Subcutaneous adipose tissue (tissue), 4 donors: ENCODE measurements around the gene DELE1. TPM values are rescaled to one million over a fixed set of nuclear protein-coding genes. Genes with fewer than 3 reads are reported as not detected.

Experiments
- CTCF ChIP-seq: fragments of 450-650 bp; IDR thresholded peaks from one replicate; pipeline ENCODE4 v1.5.1; 2016; ENCODE audit warnings: low read depth, mild to moderate bottlenecking, control low read depth, antibody characterized with exemption, moderate library complexity
- total RNA-seq, 4 donors: library from RNA; depleted of rRNA; stranded (reverse); fragments of >200 nt; gene quantifications; one replicate each; pipeline ENCODE4 v1.1.0, GENCODE V29; 2016

The DELE1 gene
- total RNA-seq, 4 donors from 2014 or later, result 46.3 to 88.9 (median 77.6) TPM

- no peak for TF ChIP-seq CTCF
These were observed 41.8 kb upstream of the DELE1 start for GRCh38 chr5:141881886-141882285.

- no peak for TF ChIP-seq CTCF
These were observed 41.0 kb upstream of the DELE1 start for GRCh38 chr5:141882594-141883183.

GRCh38 chr5:141883184-141883891, 40.3 kb upstream of the DELE1 start:
- no peak for TF ChIP-seq CTCF

- TF ChIP-seq CTCF, result no peak
These were observed 39.8 kb upstream of the DELE1 start for GRCh38 chr5:141883892-141884318.

- TF ChIP-seq CTCF, result no peak
These were observed 34.3 kb upstream of the DELE1 start for GRCh38 chr5:141889282-141889871.

GRCh38 chr5:141897425-141897824, 26.2 kb upstream of the DELE1 start:
- no peak for TF ChIP-seq CTCF

GRCh38 chr5:141898448-141899049, 25.1 kb upstream of the DELE1 start:
- TF ChIP-seq CTCF, result no peak
